ENCODE data around the gene PPFIA2.

DNA sequence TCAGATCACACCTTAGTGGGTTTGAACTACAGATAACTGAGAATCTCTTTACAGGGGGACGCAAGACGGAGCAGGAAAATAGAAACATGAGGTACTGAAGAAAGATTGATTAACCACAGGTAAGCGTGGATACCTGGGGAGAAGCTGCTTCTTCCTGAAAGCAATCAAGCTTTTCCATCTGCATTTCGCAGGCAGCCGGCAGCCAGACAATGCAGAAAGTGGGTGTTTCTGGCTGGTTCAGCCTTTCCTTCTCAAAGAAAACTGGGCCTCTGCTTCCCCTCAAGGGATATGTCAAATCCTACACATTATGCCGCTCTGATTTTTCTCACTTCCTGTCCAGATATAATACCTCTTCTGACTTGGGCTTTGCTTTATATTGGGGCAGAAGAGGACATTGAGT lies 39.1 kb upstream of the PPFIA2 start:
- TF ChIP-seq, protein P1, sequence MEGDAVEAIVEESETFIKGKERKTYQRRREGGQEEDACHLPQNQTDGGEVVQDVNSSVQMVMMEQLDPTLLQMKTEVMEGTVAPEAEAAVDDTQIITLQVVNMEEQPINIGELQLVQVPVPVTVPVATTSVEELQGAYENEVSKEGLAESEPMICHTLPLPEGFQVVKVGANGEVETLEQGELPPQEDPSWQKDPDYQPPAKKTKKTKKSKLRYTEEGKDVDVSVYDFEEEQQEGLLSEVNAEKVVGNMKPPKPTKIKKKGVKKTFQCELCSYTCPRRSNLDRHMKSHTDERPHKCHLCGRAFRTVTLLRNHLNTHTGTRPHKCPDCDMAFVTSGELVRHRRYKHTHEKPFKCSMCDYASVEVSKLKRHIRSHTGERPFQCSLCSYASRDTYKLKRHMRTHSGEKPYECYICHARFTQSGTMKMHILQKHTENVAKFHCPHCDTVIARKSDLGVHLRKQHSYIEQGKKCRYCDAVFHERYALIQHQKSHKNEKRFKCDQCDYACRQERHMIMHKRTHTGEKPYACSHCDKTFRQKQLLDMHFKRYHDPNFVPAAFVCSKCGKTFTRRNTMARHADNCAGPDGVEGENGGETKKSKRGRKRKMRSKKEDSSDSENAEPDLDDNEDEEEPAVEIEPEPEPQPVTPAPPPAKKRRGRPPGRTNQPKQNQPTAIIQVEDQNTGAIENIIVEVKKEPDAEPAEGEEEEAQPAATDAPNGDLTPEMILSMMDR (IDR thresholded peaks at IDR 0.05): no peak
- TF ChIP-seq POLR2A (IDR thresholded peaks at IDR 0.05): no peak

Measured in lower leg skin (tissue), 3 donors.